ENCODE results near the gene COX7B2. TPM values are rescaled to one million over a fixed set of nuclear protein-coding genes. Genes with fewer than 3 reads are reported as not detected.

COX7B2 gene
- total RNA-seq, 1 experiment from 2014 or later: 86.5 TPM

DNA sequence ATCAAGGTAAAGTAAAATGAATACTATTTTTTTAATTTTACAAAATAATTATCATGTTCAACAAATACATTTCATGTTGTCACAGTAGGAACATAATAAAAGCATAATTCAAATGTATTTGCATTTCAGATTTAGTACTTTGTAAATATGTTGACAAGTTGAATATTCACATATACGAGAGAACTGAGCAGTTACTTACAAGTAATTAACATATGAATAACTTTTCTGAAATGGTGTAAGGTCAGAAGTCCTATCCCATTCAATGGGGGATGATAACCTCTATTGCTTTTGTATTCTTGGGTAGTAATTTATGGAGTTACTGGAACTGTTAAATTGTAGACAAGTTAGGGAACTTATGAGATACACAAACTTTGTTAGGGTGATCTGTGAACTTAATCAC lies 191.1 kb downstream of the COX7B2 start:
- no peak for DNase-seq (ENCODE audit: low spot score)

DNA sequence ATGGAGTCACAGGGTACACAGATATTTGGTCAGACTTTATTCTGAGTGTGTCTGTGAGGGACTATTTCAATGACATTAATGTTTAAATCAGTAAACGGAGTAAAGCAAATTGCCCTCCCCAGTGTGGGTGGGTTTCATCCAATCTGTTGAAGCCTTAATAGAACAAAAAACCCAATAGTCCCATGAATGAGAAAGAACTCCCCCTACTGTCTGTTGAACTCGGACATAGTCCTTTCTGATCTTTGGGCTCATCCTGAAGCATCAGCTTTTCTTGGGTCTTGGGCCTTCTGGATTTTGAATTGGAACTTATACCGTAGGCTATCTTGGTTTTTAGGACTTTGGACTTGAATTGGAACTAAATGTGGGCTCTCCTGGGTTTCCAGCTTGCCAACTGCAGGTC lies 193.6 kb downstream of the COX7B2 start:
- no peak for DNase-seq (ENCODE audit: low spot score)

DNA sequence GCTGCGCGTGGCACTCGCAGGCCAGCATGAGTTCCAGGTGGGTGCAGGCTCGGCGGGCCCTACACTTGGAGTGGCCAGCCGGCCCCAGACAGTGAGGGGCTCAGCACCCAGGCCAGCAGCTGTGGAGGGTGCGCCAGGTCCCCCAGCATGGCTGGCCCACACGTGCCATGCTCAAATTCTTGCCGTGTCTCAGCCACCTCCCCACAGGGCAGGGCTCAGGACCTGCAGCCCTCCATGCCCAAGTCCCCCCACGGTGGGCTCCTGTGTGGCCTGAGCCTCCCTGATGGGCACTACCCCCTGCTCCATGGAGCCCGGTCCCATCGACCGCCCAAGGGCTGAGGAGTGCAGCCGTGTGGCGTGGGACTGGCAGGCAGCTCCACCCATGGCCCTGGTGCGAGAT lies 210.2 kb downstream of the COX7B2 start:
- no peak for DNase-seq (ENCODE audit: low spot score)

Other genes with a start within 250 kb of the COX7B2 start
- 1.1 TPM in 1 of 2 replicates, not detected in the other for gene GABRA4, start 84.3 kb upstream of the COX7B2 start, total RNA-seq (2014; rRNA removed; shearing (Covaris generic))
- 1.00 and 1.7 TPM in 2 replicates for gene GABRB1, start 122.3 kb upstream of the COX7B2 start, total RNA-seq (2014; rRNA removed; shearing (Covaris generic))